ENCODE data around the gene CTNND2. TPM values are rescaled to one million over a fixed set of nuclear protein-coding genes. Genes with fewer than 3 reads are reported as not detected.

Gene CTNND2
- polyA plus RNA-seq, 1 of the 3 experiments (the other 2 are of a cell fraction): not detected

DNA sequence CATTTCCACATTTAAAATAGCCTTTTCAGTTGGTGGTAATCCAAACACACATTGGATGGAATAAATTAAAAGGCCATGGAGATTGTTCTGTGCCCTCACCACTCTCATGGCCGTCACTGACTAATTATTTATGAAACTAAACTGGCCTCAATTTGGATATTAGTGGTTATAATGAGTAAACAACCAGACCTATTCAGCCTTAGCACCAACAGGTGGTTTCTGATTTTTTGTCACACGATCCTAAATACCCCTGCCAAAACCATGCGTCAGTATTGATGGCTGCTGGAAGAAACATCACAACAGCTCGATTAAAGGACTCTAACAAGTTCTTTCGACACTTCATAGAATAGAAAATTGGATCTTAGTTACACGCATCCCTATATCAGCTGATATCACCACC, 867.2 kb downstream of the CTNND2 start:
- Histone ChIP-seq H3K9me3 (no peaks in the 10 kb centered on the region), H3K9ac (no peak overlapping the region), H3K9me2 (no peaks in the 10 kb centered on the region), H3K36me3 (replicated peaks in 1 of 2; ENCODE audit: control insufficient read depth in 1 of 2, insufficient read depth in 2 of 2, low read length in 1 of 2) (no peaks in the 10 kb centered on the region), H3K4me1 (ENCODE audit: control insufficient read depth in 1 of 2, insufficient read depth in 2 of 2, low read depth in 1 of 2, low read length in 1 of 2) (no peaks in the 10 kb centered on the region), H2AFZ (ENCODE audit: low read depth) (no peak overlapping the region), H3F3A (replicated peaks; ENCODE audit: insufficient read depth) (no peaks in the 10 kb centered on the region), H3K4me3 (ENCODE audit: low read depth in 2 of 2, low read length in 1 of 2) (no peak overlapping the region), H3K4me2 (no peak overlapping the region), H3K79me2 (ENCODE audit: insufficient read depth) (no peaks in the 10 kb centered on the region), H3K27ac (ENCODE audit: low read depth in 2 of 2, low read length in 1 of 2) (no peak overlapping the region), H3K27me3 (ENCODE audit: insufficient read depth) (no peaks in the 10 kb centered on the region; the same call in 1 of the 2 replicates), H4K20me1 (ENCODE audit: insufficient read depth) (no peaks in the 10 kb centered on the region)
- POLR2A ChIA-PET: no interaction called here
- TF ChIP-seq, protein P1, sequence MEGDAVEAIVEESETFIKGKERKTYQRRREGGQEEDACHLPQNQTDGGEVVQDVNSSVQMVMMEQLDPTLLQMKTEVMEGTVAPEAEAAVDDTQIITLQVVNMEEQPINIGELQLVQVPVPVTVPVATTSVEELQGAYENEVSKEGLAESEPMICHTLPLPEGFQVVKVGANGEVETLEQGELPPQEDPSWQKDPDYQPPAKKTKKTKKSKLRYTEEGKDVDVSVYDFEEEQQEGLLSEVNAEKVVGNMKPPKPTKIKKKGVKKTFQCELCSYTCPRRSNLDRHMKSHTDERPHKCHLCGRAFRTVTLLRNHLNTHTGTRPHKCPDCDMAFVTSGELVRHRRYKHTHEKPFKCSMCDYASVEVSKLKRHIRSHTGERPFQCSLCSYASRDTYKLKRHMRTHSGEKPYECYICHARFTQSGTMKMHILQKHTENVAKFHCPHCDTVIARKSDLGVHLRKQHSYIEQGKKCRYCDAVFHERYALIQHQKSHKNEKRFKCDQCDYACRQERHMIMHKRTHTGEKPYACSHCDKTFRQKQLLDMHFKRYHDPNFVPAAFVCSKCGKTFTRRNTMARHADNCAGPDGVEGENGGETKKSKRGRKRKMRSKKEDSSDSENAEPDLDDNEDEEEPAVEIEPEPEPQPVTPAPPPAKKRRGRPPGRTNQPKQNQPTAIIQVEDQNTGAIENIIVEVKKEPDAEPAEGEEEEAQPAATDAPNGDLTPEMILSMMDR (IDR thresholded peaks at IDR 0.05): no peak
- TF ChIP-seq, protein P2, sequence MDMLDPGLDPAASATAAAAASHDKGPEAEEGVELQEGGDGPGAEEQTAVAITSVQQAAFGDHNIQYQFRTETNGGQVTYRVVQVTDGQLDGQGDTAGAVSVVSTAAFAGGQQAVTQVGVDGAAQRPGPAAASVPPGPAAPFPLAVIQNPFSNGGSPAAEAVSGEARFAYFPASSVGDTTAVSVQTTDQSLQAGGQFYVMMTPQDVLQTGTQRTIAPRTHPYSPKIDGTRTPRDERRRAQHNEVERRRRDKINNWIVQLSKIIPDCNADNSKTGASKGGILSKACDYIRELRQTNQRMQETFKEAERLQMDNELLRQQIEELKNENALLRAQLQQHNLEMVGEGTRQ (IDR thresholded peaks at IDR 0.05; ENCODE audit: borderline replicate concordance, low read depth, low read length): no peak
- TF ChIP-seq MEF2A (IDR thresholded peaks at IDR 0.05; ENCODE audit: borderline replicate concordance, low read depth) (no peak), RXRA (IDR thresholded peaks at IDR 0.05; ENCODE audit: borderline replicate concordance, low read depth) (no peak)
- TF ChIP-seq, protein P3, sequence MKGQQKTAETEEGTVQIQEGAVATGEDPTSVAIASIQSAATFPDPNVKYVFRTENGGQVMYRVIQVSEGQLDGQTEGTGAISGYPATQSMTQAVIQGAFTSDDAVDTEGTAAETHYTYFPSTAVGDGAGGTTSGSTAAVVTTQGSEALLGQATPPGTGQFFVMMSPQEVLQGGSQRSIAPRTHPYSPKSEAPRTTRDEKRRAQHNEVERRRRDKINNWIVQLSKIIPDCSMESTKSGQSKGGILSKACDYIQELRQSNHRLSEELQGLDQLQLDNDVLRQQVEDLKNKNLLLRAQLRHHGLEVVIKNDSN (IDR thresholded peaks at IDR 0.05; ENCODE audit: borderline replicate concordance, low read depth): no peak
- CTCF ChIA-PET: no interaction called here
- no peak for DNase-seq
- WGBS (ENCODE audit: low lambda C conversion rate): 23% methylated on average over 6 of the region's 6 CpGs

DNA sequence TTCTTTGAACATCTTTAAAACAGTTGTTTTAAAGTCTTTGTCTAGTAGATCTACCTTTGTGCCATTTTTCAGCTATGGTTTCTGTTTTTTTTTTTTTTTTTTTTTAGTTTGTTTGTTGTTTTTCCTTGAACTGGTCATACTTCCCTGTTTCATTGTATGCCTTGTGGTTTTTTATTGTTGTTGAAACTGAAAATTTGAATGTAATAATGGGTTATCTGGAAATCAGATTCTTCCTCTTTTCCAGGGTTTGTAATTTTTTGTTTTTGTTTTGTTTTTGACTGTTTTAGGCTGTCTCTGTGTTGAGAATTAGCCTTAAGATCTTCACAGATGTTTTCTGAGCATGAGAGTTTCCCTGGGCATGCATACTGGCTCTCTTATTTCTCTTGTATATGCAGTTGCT, 873.6 kb downstream of the CTNND2 start:
- no peaks in the 10 kb centered on the region for H4K20me1 ChIP-seq (ENCODE audit: insufficient read depth)
- no peak overlapping the region for H3K4me2 ChIP-seq
- no peaks in the 10 kb centered on the region for H3K4me1 ChIP-seq (ENCODE audit: control insufficient read depth in 1 of 2, insufficient read depth in 2 of 2, low read depth in 1 of 2, low read length in 1 of 2)
- H3K79me2 ChIP-seq (ENCODE audit: insufficient read depth): no peaks in the 10 kb centered on the region
- no peak overlapping the region for H3K9ac ChIP-seq
- H3K27ac ChIP-seq (ENCODE audit: low read depth in 2 of 2, low read length in 1 of 2): no peak overlapping the region
- DNase-seq: no peak
- no peaks in the 10 kb centered on the region for H3F3A ChIP-seq (replicated peaks; ENCODE audit: insufficient read depth)
- no peak overlapping the region for H3K4me3 ChIP-seq (ENCODE audit: low read depth in 2 of 2, low read length in 1 of 2)
- no peaks in the 10 kb centered on the region for H3K27me3 ChIP-seq (ENCODE audit: insufficient read depth)
- H3K36me3 ChIP-seq (replicated peaks in 1 of 2; ENCODE audit: control insufficient read depth in 1 of 2, insufficient read depth in 2 of 2, low read length in 1 of 2): no peaks in the 10 kb centered on the region
- ChIA-PET POLR2A (no interaction called here), CTCF (no interaction called here)
- no peak overlapping the region for H2AFZ ChIP-seq (ENCODE audit: low read depth)
- no peak for TF ChIP-seq FOSL2 (IDR thresholded peaks at IDR 0.05; ENCODE audit: borderline replicate concordance, low read depth)
- TF ChIP-seq EP300 (IDR thresholded peaks at IDR 0.05; ENCODE audit: borderline replicate concordance in 1 of 2, low read depth in 1 of 2, low read length in 1 of 2): no peak
- no peak for TF ChIP-seq RXRA (IDR thresholded peaks at IDR 0.05; ENCODE audit: borderline replicate concordance, low read depth)
- no peak for TF ChIP-seq RFX5 (IDR thresholded peaks at IDR 0.05; ENCODE audit: low read length)
- no peak for TF ChIP-seq ELF1 (IDR thresholded peaks at IDR 0.05)
- TF ChIP-seq TAF1 (IDR thresholded peaks at IDR 0.05; ENCODE audit: borderline replicate concordance, low read depth, low read length): no peak
- TF ChIP-seq YY1 (IDR thresholded peaks at IDR 0.05; ENCODE audit: low read depth): no peak
- TF ChIP-seq SMC3 (IDR thresholded peaks at IDR 0.05; ENCODE audit: low read depth, low read length): no peak
- no peak for TF ChIP-seq POLR2AphosphoS5 (IDR thresholded peaks at IDR 0.05; ENCODE audit: low read depth, low read length)
- TF ChIP-seq GABPA (IDR thresholded peaks at IDR 0.05; ENCODE audit: low read depth): no peak
- no peak for TF ChIP-seq CHD2 (IDR thresholded peaks at IDR 0.05; ENCODE audit: low read length, partially characterized antibody)
- TF ChIP-seq MEF2A (IDR thresholded peaks at IDR 0.05; ENCODE audit: borderline replicate concordance, low read depth): no peak
- TF ChIP-seq, protein P1 (IDR thresholded peaks at IDR 0.05): no peak
- no peak for TF ChIP-seq RCOR1 (IDR thresholded peaks at IDR 0.05; ENCODE audit: low read length)
- TF ChIP-seq NFIC (IDR thresholded peaks at IDR 0.05; ENCODE audit: borderline replicate concordance): no peak
- TF ChIP-seq TEAD4 (IDR thresholded peaks at IDR 0.05; ENCODE audit: borderline replicate concordance, insufficient read depth): no peak
- TF ChIP-seq, protein P4, sequence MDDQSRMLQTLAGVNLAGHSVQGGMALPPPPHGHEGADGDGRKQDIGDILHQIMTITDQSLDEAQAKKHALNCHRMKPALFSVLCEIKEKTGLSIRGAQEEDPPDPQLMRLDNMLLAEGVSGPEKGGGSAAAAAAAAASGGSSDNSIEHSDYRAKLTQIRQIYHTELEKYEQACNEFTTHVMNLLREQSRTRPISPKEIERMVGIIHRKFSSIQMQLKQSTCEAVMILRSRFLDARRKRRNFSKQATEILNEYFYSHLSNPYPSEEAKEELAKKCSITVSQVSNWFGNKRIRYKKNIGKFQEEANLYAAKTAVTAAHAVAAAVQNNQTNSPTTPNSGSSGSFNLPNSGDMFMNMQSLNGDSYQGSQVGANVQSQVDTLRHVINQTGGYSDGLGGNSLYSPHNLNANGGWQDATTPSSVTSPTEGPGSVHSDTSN (IDR thresholded peaks at IDR 0.05): no peak
- no peaks in the 10 kb centered on the region for H3K9me2 ChIP-seq
- no peaks in the 10 kb centered on the region for H3K9me3 ChIP-seq

Data from SK-N-SH (cell line).